NCI-H1930 (cell line): ENCODE results near the gene RAB22A.
"Not testable (repeated sequence)": the region's sequence is repeated elsewhere in the genome, so short reads cannot be mapped to it uniquely, and the experiment has no call there.

Experiments used
- DNase-seq, 2 experiments: peaks; one replicate each; lab custom pipeline; 2025; lab: John Stamatoyannopoulos, UW

The RAB22A gene

DNA sequence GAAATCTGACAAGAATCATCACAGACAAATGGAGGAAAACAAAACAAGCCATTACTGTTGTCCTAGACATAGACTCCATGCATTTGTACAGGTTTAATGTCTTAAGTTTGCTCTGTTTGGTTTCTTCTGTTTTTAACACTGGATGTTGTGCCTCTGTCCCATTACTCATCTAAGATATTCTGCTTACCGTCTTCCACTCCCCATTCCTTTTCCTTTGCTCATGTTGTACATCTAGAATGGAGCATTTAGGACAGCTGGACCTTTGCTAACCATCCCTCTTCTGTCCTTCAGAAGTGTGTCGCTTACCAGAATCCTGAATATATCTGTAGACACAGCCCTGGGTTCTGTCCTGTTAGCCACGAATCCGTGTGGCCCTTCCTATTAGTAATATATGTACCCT lies 35.2 kb downstream of the RAB22A start:
- DNase-seq: no peak

DNA sequence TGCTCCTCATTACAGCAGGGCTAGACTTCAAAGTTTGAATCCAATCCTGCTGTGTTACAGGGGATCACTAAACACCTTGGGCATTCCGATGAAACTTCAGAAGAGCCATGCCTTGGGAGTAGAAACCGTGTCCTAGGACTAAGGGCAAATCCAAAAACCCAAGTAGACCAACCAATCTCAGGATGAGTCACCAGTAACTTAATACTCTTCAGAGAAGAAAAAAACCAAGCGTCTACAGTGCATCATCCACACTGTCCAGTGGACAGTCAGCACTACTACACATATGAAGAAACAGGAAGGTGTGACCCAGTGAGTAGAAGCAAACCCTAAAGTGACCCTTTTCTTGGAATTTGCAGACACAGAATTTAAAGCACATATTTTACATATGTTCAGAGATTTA lies 40.1 kb downstream of the RAB22A start:
- no peak for DNase-seq

GRCh38 chr20:58352468-58352867 lies 43.0 kb downstream of the RAB22A start:
- no peak for DNase-seq

DNA sequence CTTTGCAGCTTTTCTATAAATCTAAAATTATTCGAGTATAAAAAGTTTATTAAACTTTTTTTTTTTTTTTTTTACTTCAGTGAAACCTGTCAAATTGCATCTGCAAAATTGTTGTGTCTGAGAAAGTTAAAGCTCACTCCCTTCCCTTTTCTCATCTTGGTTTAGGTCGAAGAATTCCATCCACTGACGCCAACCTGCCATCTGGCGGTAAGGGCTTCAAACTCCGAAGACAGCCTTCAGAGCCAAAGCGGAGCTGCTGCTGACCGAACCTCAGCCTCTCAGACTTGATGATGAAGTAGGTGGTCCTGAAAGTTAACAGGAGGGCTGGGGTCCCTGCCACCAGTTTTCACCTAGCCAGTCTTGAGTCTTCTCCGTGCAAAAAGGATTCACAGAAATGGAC lies 49.9 kb downstream of the RAB22A start:
- DNase-seq: no peak

DNA sequence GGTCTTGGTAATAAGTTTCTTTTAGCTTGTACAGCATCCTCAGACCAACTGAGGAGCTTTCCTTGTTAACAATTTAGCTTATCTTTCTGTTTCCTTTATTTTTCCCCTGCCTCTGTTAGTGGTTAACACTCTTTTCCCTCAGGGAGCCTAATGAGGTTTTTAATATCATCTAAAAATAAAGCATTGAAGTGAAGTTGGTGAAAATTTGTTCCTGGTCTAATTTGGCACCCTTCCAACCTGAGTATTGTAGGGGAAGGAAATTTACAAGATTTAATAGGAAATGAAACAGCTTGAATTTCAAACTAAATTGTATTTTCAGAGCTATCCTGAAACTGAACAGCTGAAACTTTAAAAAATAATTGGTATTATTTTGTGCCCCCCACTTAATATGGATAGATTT lies 51.4 kb downstream of the RAB22A start:
- no peak for DNase-seq

GRCh38 chr20:58361481-58362205 lies 52.1 kb downstream of the RAB22A start:
- no peak for DNase-seq

- no peak for DNase-seq
Measured at GRCh38 chr20:58362206-58362516, 52.6 kb downstream of the RAB22A start.

GRCh38 chr20:58362970-58363369 lies 53.5 kb downstream of the RAB22A start:
- DNase-seq: no peak

GRCh38 chr20:58366866-58367265 lies 57.4 kb downstream of the RAB22A start:
- DNase-seq: no peak

GRCh38 chr20:58372806-58373205 lies 63.3 kb downstream of the RAB22A start:
- DNase-seq: no peak

- not testable (repeated sequence) for DNase-seq
Measured at GRCh38 chr20:58373296-58373695, 63.8 kb downstream of the RAB22A start.

DNA sequence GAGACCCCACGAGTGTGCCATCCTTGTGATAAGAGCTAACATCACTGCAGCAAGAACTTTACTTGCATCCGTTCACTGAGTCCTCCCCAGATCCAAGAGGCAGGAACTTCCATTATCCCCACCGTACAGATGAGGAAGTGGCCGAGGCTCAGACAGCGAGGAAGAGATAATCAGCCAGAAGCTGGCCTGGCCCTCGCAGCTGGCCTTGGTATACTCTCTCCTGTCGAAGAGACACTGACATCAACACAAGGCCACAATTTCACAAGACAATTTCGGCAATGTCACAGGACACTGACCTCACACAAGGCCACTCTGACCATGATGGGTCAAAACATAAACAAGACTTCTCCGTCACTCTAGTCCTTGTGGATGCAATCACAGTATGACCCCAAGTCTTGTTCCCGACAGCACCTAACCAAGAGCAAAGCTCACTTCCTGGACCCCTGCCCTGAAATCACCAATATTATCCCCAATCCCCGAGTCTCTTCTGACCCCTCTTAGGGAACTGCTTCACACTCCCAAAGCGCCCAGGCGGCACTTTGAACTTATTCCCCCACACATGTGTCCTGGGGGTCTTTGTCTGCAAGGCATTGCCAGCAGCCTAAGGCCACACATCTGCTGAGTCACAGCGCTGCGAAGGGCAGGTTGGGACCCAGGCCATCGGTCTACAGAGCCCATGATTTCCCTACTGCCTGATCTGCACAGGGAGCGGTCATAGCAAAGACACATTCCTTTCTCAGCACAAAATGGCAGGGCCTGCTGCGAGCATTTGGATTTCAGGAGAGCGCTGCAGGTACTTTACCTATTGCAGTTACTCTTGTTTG lies 64.7 kb downstream of the RAB22A start:
- no peak for DNase-seq

DNA sequence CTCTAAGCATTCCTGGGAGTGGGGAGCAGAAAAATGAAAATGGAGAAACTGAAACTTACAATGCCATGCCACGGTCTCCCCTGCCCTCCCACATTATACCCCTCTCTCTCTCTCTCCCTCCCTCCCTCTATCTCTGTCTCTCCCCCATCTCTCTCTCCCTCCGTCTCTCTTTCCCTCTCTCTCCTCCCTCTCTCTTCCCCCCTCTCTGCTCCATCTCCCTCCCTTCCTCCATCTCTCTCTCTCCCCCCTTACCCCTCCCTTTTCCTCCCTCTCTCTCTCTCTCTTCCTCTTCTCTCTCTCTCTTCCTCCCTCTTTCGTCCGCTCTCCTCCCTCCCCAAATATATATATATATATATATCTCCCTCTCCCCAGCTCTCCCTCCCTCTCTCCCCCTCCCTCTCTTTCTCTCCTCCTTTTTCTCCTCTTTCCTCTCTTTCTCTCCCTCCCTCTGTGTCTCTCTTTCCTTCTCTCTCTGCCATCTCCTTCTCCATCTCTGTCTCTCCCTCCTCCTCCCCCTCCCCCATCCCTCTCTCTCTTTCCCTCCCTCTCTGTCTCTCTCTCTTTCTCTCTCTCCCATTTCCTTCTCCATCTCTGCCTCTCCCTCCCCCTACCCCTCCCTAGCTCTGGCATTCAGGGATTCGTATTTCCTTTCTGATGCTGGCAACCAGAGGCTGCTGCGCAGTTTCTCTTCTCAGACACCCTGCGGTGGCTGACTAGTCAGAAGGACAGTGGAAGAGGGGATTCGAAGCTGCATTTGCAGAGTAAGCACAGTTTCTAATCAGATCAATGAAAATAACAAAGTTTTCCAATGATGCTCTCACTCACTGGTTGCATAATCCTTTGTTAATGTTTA lies 65.6 kb downstream of the RAB22A start:
- DNase-seq: no peak

DNA sequence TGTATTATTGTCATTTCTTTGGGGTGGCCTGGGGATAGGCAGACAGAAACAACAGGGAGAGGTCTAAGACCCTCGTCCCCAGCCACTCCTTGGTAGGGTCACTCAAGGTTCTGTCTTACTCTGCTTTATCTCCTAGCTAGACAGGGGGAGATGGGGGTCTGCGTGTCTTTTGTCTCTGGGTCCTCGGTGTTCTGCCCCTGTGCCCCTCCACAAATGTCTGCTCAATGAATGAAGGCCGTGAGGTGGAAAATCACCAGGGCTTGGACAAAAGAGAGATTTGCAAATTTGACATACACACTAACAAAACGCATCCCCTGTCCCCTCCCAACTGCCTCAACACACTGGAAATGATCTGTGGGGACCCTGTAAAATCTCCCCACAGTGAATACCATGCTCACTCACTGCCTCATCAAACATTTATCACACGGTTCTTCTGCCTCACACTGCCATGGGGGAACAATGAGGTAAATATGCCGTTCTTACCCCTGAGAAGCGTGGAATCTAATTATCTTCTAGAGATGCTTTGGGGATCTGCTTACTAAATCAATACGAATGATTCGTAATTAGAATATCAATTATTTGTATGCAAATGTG lies 66.3 kb downstream of the RAB22A start:
- no peak for DNase-seq

GRCh38 chr20:58377017-58377416 lies 67.5 kb downstream of the RAB22A start:
- DNase-seq: no peak

DNA sequence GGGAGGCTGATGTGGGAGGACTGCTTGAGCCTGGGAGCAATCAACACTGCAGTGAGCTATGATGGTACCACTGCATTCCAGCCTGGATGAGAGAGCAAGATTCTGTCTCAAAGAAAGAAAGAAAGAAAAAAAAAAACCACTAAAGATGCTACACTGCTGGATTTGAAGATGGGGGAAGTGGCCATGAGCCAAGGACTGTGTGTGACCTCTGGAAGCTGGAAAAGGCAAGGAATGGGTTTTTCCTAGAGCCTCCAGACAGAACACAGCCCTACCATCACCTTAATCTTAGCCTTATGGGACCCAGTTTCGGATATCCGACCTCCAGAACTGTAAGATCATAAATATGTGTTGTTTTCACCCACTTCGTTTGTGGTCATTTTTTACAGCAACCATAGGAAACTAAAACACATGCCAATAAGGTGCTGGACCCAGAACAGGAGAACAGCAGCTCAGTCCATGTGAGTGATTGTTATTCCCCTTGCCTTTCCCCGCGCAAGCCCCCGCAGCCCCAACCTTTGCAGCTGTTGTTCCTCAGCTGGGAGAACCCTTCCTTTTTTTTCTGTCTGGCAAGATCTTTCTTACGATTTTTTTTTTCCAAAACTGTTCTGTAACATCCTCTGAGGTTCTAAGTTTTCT lies 68.4 kb downstream of the RAB22A start:
- DNase-seq: no peak

DNA sequence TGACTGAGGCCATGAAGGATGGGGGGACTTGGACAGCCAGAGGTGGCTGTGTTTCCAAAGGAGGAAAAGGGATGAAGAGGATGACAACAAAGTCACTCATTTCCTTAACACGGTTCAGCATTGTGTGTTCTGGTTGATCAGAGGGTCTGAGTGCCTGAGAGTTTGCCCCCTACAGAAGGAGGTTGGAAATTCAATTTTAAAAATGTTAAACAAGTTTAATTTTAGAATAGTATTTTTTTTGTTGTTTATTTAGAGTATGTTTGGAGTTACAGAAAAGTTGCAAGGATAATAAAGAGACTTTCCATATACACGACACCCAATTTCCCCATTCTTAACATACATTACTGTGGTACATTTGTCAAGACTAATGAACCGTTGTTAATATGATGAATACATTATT lies 69.2 kb downstream of the RAB22A start:
- DNase-seq: no peak

- DNase-seq: no peak
Measured at GRCh38 chr20:58381627-58382026, 72.1 kb downstream of the RAB22A start.

- DNase-seq: no peak
Measured at GRCh38 chr20:58382096-58382495, 72.6 kb downstream of the RAB22A start.

DNA sequence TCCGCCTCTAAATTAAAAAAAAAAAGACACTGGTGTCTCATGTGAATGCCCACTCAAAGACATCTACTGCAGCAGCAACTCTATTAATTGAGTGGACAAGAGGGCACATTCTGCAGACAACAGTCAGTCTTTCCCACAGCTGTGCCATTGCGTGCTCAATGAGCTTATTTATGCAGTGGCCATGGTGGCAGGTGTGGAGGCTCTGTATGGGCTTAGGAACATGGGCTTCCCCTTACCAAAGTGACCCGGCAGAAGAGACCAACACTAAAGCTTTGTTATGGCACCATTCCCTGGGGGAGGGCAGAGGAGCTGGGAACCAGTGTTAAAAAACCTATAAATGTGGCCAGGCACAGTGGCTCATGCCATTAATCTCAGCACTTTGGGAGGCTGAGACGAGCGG lies 75.3 kb downstream of the RAB22A start:
- DNase-seq: no peak

GRCh38 chr20:58388028-58388601 lies 78.6 kb downstream of the RAB22A start:
- no peak for DNase-seq
